Aorta (tissue), 5 donors: ENCODE results near the gene INPP4A. TPM values are rescaled to one million over a fixed set of nuclear protein-coding genes. Genes with fewer than 3 reads are reported as not detected.

Experiments
- ATAC-seq: fragments of 200-7000 bp; cut with Tn5 transposase; one replicate; pipeline ENCODE4 v1.9.1; 2022; ENCODE audit warnings: moderate library complexity; ENCODE audit not compliant: low FRiP score
- DNase-seq, 2 donors: peaks; one replicate each; pipeline ENCODE4 v3.0.0-alpha.2; 2020
- H3K27ac ChIP-seq, 2 donors: one replicate each; pipeline ENCODE4 v1.5.1; 2013; ENCODE audit warnings: low read length in 2 of 2, mild to moderate bottlenecking in 2 of 2, moderate library complexity in 2 of 2, control low read depth in 1 of 2, inconsistent platforms in 1 of 2, low read depth in 1 of 2
- H3K27me3 ChIP-seq, 2 donors: one replicate each; pipeline ENCODE4 v1.6.1; 2013; ENCODE audit warnings: control low read depth in 1 of 2, low read length in 1 of 2, mild to moderate bottlenecking in 1 of 2, moderate library complexity in 1 of 2; ENCODE audit not compliant: insufficient read depth in 2 of 2, control insufficient read depth in 1 of 2
- H3K36me3 ChIP-seq, 2 donors: one replicate each; pipeline ENCODE4 v1.6.1; 2013; ENCODE audit warnings: control low read depth in 1 of 2, low read length in 1 of 2, mild to moderate bottlenecking in 1 of 2; ENCODE audit not compliant: insufficient read depth in 2 of 2, control insufficient read depth in 1 of 2
- H3K4me1 ChIP-seq, 2 donors: one replicate each; pipeline ENCODE4 v1.6.1; 2013; ENCODE audit warnings: low read length in 2 of 2, control low read depth in 1 of 2, mild to moderate bottlenecking in 1 of 2, moderate library complexity in 1 of 2; ENCODE audit not compliant: insufficient read depth in 2 of 2, control insufficient read depth in 1 of 2
- H3K4me3 ChIP-seq, 2 donors: one replicate each; pipeline ENCODE4 v1.5.1; 2013; ENCODE audit warnings: low read length in 2 of 2, control low read depth in 1 of 2, mild to moderate bottlenecking in 1 of 2
- H3K9me3 ChIP-seq: one replicate; pipeline ENCODE4 v1.6.1; 2013; ENCODE audit warnings: mild to moderate bottlenecking, low read length; ENCODE audit not compliant: control insufficient read depth
- WGBS, 2 donors: extraction: QIAGEN DNeasy Blood & Tissue Kit; methylation state at CpG; one replicate each; pipeline ENCODE4 v1.1.7; 2013; 5-methylcytosine and 5-hydroxymethylcytosine counted together
- intact Hi-C, 2 donors: fragments of 100-400 bp; cut with DNase I; formaldehyde crosslinking; loops; one replicate each; pipeline versions ENCODE4 v1.14.2 to v1.15.0; 2022
- long read RNA-seq, 2 donors: library from polyadenylated mRNA; unstranded; transcript quantifications; one replicate each; pipeline ENCODE4 v2.0.0, GENCODE V29; 2020 to 2021
- polyA plus RNA-seq, 2 donors: library from polyadenylated mRNA; stranded (reverse); fragments of 200-250 nt; gene quantifications; one replicate each; pipeline ENCODE4 v1.2.3, GENCODE V29; 2013
- total RNA-seq, 2 donors: library from RNA; stranded (reverse); fragmentation: NEBNext Ultra II Directional; extraction: Animal tissue kit (Norgen Biotek cat#: 25700); gene quantifications; one replicate each; pipeline ENCODE4 v1.2.1, GENCODE V29; 2021
- donor health status: healthy with polysubstance abuse.
- donor health status: Bipolar disorder and iron deficiency.
- donor health status: DM: no; HTN: no; CAD: no.
- donor health status: DM: no; HTN: no; CAD: no.
- donor health status: DM: yes; HTN: yes; CAD: no.

INPP4A gene
- 10 to 100 TPM; 36.8 to 43.4 TPM for total RNA-seq
- 1 to 10 TPM; 2.9 to 5.9 TPM for polyA plus RNA-seq
- long read RNA-seq, donor 1, partial matches to known transcripts: 8 of 21 reads
- long read RNA-seq, donor 1, other reads (novel, unspliced or antisense): 13 of 21 reads
- long read RNA-seq, donor 2, partial matches to known transcripts: 10 of 36 reads
- long read RNA-seq, donor 2, other reads (novel, unspliced or antisense): 23 of 36 reads

DNA sequence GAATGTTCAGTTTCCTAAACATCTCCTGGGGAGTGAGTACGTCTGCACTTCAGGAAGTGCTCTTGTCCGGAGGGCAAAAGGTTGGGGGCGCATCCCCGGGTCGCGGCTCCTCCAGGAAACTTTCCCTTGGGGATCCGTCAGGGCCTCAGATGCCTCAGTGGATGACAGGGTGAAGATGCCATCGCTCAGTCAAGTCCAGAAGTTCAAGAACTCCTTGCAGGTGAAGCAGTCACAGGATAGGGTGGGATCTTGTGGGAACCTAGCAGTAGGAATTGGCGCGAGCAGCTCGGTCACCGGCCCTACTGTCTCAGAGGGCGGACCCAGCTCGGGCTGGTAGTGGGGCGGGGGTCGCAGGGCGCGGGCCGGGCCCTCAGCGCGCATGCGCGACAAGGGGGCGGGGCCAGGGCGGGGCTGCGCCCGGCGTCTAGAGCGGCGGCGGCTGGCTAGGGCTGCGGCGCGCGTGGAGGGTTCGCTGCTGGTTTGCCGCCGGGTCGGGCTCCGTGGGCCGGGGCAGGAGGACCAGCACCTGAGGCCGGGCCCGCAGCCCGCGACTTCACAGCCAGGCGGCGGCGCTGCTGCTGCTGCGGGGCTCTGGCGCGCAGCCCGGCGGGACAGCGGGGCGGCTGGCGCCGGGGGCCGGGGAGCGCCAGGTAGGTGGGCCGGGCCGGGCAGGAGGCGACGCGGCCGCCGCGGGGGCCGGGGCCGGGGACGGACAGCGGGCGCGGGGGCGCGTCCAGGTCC is at the start of gene INPP4A:
Gene INPP4A (plus strand): TSS at position 423 of the 741 bp plus-strand sequence. CDS start 75,191 bp downstream, outside the sequence.
- Histone ChIP-seq H3K4me3 (peak within 1 kb of the TSS; percentile 98), H3K27me3 (no peaks in the 10 kb centered on the region)

DNA sequence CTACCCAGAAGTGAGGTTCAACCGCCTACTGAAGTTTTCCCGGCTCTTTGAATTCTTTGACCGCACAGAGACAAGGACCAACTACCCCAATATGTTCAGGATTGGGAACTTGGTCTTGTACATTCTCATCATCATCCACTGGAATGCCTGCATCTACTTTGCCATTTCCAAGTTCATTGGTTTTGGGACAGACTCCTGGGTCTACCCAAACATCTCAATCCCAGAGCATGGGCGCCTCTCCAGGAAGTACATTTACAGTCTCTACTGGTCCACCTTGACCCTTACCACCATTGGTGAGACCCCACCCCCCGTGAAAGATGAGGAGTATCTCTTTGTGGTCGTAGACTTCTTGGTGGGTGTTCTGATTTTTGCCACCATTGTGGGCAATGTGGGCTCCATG is 48.7 kb upstream of the INPP4A start:
- intact Hi-C loops: no loop called here
- no peak overlapping the region for H3K4me3 ChIP-seq
- peaks cover 0 to 2% of the 10 kb centered on the region in 2 donors for H3K27me3 ChIP-seq
- ATAC-seq: no peak
- WGBS, 2 donors: 91 to 93% methylated on average over 6 of the region's 6 CpGs
- no peaks in the 10 kb centered on the region for H3K4me1 ChIP-seq
- DNase-seq: no peak
- H3K27ac ChIP-seq: no peak overlapping the region
- no peaks in the 10 kb centered on the region for H3K36me3 ChIP-seq
- H3K9me3 ChIP-seq: no peaks in the 10 kb centered on the region

More for the DNA sequence above, at the start of gene INPP4A:
- ATAC-seq (peak; percentile 90), DNase-seq (peak; percentile 83 to 92)
- H3K4me1 ChIP-seq: peaks cover 0 to 2% of the 10 kb centered on the region in 2 donors
- H3K27ac ChIP-seq: peak within 1 kb of the TSS in 1 of 2 donors; percentile 21
- intact Hi-C loops: no loop called here
- 0 to 1% methylated on average over 30 to 75 of the region's 75 CpGs for WGBS, 2 donors
- no peaks in the 10 kb centered on the region for H3K36me3 ChIP-seq
- no peaks in the 10 kb centered on the region for H3K9me3 ChIP-seq

DNA sequence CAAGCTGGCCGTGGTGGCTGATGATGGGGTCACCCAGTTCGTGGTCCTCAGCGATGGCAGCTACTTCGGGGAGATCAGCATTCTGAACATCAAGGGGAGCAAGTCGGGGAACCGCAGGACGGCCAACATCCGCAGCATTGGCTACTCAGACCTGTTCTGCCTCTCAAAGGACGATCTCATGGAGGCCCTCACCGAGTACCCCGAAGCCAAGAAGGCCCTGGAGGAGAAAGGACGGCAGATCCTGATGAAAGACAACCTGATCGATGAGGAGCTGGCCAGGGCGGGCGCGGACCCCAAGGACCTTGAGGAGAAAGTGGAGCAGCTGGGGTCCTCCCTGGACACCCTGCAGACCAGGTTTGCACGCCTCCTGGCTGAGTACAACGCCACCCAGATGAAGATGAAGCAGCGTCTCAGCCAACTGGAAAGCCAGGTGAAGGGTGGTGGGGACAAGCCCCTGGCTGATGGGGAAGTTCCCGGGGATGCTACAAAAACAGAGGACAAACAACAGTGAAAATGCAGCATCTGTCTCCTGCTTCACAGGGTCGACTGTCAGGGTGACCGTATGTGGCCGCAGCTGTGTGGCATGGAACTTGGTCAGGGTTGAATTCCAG is 47.8 kb upstream of the INPP4A start:
- no peaks in the 10 kb centered on the region for H3K9me3 ChIP-seq
- no peak for ATAC-seq
- peaks cover 0 to 2% of the 10 kb centered on the region in 2 donors for H3K27me3 ChIP-seq
- 89 to 92% methylated on average over 23 of the region's 23 CpGs for WGBS, 2 donors
- H3K4me3 ChIP-seq: no peak overlapping the region
- no peak overlapping the region for H3K27ac ChIP-seq
- intact Hi-C loops: no loop called here
- H3K36me3 ChIP-seq: no peaks in the 10 kb centered on the region
- no peak for DNase-seq
- H3K4me1 ChIP-seq: no peaks in the 10 kb centered on the region

DNA sequence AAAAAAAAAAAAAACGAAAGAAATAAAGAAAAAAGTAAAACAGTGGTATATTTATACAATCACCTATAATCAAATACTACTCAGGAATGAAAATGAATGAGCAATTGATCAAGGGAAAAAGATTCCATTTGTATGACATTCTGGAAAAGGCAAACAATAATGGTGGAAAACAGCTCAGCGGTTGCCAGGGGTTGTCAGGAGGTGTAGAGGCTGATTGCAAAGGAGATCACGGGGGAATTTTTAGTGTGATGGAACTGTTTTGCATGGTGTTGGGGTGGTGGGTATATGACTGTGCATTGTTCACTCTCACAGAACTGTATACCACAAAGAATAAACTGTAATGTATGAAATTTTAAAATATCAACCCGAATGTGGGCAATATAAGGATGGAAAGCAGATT is 45.5 kb upstream of the INPP4A start:
- H3K4me1 ChIP-seq: no peaks in the 10 kb centered on the region
- no peaks in the 10 kb centered on the region for H3K36me3 ChIP-seq
- no peak for DNase-seq
- H3K27me3 ChIP-seq: peaks cover 0 to 4% of the 10 kb centered on the region in 2 donors
- 71% methylated on average over 4 of the region's 4 CpGs for WGBS, 2 donors
- no peak overlapping the region for H3K27ac ChIP-seq
- intact Hi-C loops: no loop called here
- H3K9me3 ChIP-seq: peaks cover 1% of the 10 kb centered on the region
- no peak for ATAC-seq
- no peak overlapping the region for H3K4me3 ChIP-seq

DNA sequence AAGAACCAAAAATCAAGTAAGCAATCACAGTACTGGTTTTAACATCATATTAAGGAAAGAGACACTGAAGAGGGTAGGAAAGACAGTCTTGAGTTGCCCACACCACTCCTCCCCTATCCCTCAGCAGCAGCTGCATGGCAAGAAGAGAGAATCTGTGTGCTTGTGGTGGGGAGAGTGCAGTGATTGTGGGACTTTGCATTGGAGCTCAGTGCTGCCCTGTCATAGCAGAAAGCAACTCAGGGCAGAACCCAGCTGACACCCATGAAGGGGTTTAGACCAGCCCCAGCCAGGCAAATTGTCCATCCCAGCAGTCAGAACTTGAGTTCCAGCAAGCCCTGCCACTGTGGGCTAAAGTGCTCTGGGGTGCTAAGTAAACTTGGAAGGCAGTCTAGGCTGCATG is 40.8 kb upstream of the INPP4A start:
- H3K36me3 ChIP-seq: no peaks in the 10 kb centered on the region
- ATAC-seq (no peak), DNase-seq (no peak)
- no peak overlapping the region for H3K4me3 ChIP-seq
- H3K27ac ChIP-seq: no peak overlapping the region
- peaks cover 1% of the 10 kb centered on the region for H3K9me3 ChIP-seq
- no peaks in the 10 kb centered on the region for H3K4me1 ChIP-seq
- H3K27me3 ChIP-seq: peaks cover 0 to 4% of the 10 kb centered on the region in 2 donors
- intact Hi-C loops: no loop called here

DNA sequence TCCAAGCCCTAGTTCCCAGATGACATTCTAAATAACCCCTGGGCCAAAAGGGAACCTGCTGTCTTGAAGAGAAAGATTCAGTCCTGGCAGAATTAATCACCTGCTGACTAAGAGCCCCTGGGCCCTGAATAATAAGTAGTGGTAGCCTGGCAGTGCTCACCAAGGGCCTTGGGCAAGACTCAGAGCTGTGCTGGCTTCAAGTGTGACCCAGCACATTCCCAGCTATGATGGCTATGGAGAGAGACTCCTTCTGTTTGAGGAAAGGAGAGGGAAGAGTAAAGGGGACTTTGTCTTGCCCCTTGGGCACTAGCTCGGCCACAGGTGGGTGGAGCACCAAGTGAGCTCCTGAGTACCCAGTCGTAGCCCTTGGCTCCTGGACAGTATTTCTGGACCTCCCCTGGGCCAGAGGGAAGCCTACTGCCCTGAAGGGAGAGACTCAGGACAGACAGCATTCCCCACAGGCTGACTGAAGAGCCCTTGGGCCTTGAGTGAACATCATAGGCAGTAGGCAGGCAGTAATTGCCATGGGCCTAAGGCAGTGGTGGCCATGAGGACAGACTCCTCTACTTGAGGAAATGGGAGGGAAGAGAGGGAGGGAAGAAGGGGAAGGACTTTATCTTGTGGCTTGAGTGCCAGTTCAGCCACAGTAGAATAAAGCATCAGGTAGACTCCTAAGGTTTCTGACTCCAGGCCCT is 40.0 kb upstream of the INPP4A start:
- H3K4me1 ChIP-seq: no peaks in the 10 kb centered on the region
- intact Hi-C loops: no loop called here
- no peak overlapping the region for H3K27ac ChIP-seq
- ATAC-seq: no peak
- no peak for DNase-seq
- peaks cover 0 to 4% of the 10 kb centered on the region in 2 donors for H3K27me3 ChIP-seq
- H3K4me3 ChIP-seq: no peak overlapping the region
- WGBS, 2 donors: 81 to 82% methylated on average over 2 of the region's 2 CpGs
- no peaks in the 10 kb centered on the region for H3K36me3 ChIP-seq
- peaks cover 1% of the 10 kb centered on the region for H3K9me3 ChIP-seq

DNA sequence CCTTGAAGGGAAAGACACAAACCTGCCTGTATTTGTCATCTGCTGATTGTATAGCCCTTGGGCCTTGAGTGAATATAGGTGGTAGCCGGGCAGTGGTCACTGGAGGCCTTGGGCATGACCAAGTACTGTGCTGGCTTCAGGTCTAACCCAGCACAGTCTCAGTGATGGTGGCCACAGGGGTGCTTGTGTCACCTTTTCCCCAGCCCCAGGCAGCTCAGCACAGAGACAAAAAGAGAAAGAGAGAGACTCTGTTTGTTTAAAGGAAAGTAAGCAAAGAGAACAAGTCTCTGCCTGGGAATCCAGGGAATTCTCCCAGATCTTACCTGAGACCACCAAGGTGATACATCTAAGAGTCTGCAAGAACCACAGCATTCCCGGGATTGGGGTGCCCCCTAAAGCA is 39.4 kb upstream of the INPP4A start:
- Histone ChIP-seq H3K27me3 (peaks cover 0 to 2% of the 10 kb centered on the region in 2 donors), H3K4me1 (no peaks in the 10 kb centered on the region), H3K4me3 (no peak overlapping the region), H3K36me3 (no peaks in the 10 kb centered on the region), H3K27ac (no peak overlapping the region), H3K9me3 (peaks cover 1% of the 10 kb centered on the region)
- WGBS, 2 donors: 79 to 83% methylated on average over 2 of the region's 2 CpGs
- intact Hi-C loops: no loop called here
- ATAC-seq (no peak), DNase-seq (no peak)

DNA sequence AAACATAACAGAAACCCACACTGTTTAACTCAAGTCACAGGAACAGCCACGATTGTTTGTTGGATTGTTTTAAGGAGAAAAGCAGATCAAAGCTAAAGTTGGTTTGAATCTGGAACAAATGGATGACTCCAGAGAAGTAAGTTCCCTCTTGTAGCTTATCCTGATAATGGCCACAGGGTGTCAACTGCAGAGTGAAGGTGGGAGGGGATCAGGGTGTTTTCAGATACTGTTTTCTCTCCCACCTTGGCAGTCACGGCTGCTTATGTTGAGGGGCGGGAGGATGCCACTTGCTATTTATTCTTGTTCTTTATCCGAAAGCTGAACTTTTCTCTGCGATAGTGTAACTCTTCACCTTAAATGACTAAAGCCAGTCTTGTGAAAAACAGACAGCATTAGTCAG is 36.5 kb upstream of the INPP4A start:
- H3K27me3 ChIP-seq: peaks cover 0 to 2% of the 10 kb centered on the region in 2 donors
- 77 to 80% methylated on average over 5 of the region's 5 CpGs for WGBS, 2 donors

More for the DNA sequence above, 36.5 kb upstream of the INPP4A start:
- DNase-seq (no peak), ATAC-seq (no peak)
- H3K4me3 ChIP-seq: no peak overlapping the region
- H3K9me3 ChIP-seq: peaks cover 1% of the 10 kb centered on the region
- no peaks in the 10 kb centered on the region for H3K4me1 ChIP-seq
- H3K36me3 ChIP-seq: no peaks in the 10 kb centered on the region
- H3K27ac ChIP-seq: no peak overlapping the region
- intact Hi-C loops: no loop called here
